Activated CD4-positive, alpha-beta memory T cell treated with anti-CD3 and anti-CD28 coated beads for 36 hours (primary cell): ENCODE measurements around the gene KRTAP10-2. TPM values are rescaled to one million over a fixed set of nuclear protein-coding genes. Genes with fewer than 3 reads are reported as not detected.

Source experiments
- CTCF ChIA-PET: fragments of 350-600 bp; sonication (Branson Sonifier 250); formaldehyde crosslinking; loops from one replicate; lab custom pipeline; 2021; ENCODE audit warnings: antibody characterized with exemption, inconsistent platforms; lab: Charles Lee
- POLR2A ChIA-PET: fragments of 350-600 bp; sonication (Branson Sonifier 250); formaldehyde crosslinking; loops from one replicate; lab custom pipeline; 2021; ENCODE audit warnings: antibody characterized with exemption; lab: Charles Lee
- DNase-seq: peaks from one replicate; pipeline ENCODE4 v3.0.0-alpha.2; 2020
- H3K27ac Mint-ChIP-seq: one replicate; pipeline ENCODE4 v1.8.0; 2021; ENCODE audit warnings: mixed read lengths
- H3K27me3 Mint-ChIP-seq: one replicate; pipeline ENCODE4 v1.8.0; 2021; ENCODE audit warnings: mixed read lengths
- H3K36me3 Mint-ChIP-seq: one replicate; pipeline ENCODE4 v1.8.0; 2021; ENCODE audit warnings: mixed read lengths
- H3K4me1 Mint-ChIP-seq: one replicate; pipeline ENCODE4 v1.8.0; 2021; ENCODE audit warnings: low read depth, mixed read lengths
- H3K4me3 Mint-ChIP-seq: one replicate; pipeline ENCODE4 v1.8.0; 2021; ENCODE audit warnings: mild to moderate bottlenecking, mixed read lengths
- H3K9me3 Mint-ChIP-seq: one replicate; pipeline ENCODE4 v1.8.0; 2021; ENCODE audit warnings: mixed read lengths
- intact Hi-C: fragments of 100-400 bp; cut with micrococcal nuclease; formaldehyde crosslinking; loops from one replicate; pipeline ENCODE4 v1.15.1; 2023
- total RNA-seq, 2 experiments: library from RNA; stranded (reverse); gene quantifications; one replicate each; pipeline ENCODE4 v1.2.3, GENCODE V29; 2021

KRTAP10-2 gene
- total RNA-seq, 2 experiments from 2014 or later = not detected

GRCh38 chr21:44530221-44530902, 20.9 kb downstream of the KRTAP10-2 start:
- no peaks in the 10 kb centered on the region for H3K27me3 Mint-ChIP-seq
- intact Hi-C loops = no loop called here
- H3K4me1 Mint-ChIP-seq = no peaks in the 10 kb centered on the region
- ChIA-PET CTCF (no interaction called here), POLR2A (no interaction called here)
- no peaks in the 10 kb centered on the region for H3K36me3 Mint-ChIP-seq
- H3K9me3 Mint-ChIP-seq = no peaks in the 10 kb centered on the region
- DNase-seq = no peak
- no peak overlapping the region for H3K4me3 Mint-ChIP-seq
- no peak overlapping the region for H3K27ac Mint-ChIP-seq

- H3K27ac Mint-ChIP-seq = no peak overlapping the region
- DNase-seq = no peak
- no peaks in the 10 kb centered on the region for H3K9me3 Mint-ChIP-seq
- H3K36me3 Mint-ChIP-seq = no peaks in the 10 kb centered on the region
- intact Hi-C loops = no loop called here
- no peaks in the 10 kb centered on the region for H3K4me1 Mint-ChIP-seq
- ChIA-PET POLR2A (no interaction called here), CTCF (no interaction called here)
- no peak overlapping the region for H3K4me3 Mint-ChIP-seq
- no peaks in the 10 kb centered on the region for H3K27me3 Mint-ChIP-seq
These were observed 21.7 kb downstream of the KRTAP10-2 start for GRCh38 chr21:44529503-44530125.

- intact Hi-C loops = no loop called here
- Mint-ChIP-seq H3K4me3 (no peak overlapping the region), H3K27ac (no peak overlapping the region), H3K27me3 (no peaks in the 10 kb centered on the region), H3K36me3 (no peaks in the 10 kb centered on the region), H3K9me3 (no peaks in the 10 kb centered on the region), H3K4me1 (no peaks in the 10 kb centered on the region)
- ChIA-PET POLR2A (no interaction called here), CTCF (no interaction called here)
- DNase-seq = no peak
These were observed 22.3 kb downstream of the KRTAP10-2 start for GRCh38 chr21:44529011-44529421.

- CTCF ChIA-PET = no interaction called here
- Mint-ChIP-seq H3K27ac (no peak overlapping the region), H3K4me3 (no peak overlapping the region)
These were observed 22.7 kb downstream of the KRTAP10-2 start for GRCh38 chr21:44528634-44528995.

GRCh38 chr21:44527983-44528633, 23.2 kb downstream of the KRTAP10-2 start:
- Mint-ChIP-seq H3K36me3 (no peaks in the 10 kb centered on the region), H3K27ac (no peak overlapping the region), H3K27me3 (no peaks in the 10 kb centered on the region), H3K4me3 (no peak overlapping the region), H3K4me1 (no peaks in the 10 kb centered on the region), H3K9me3 (no peaks in the 10 kb centered on the region)
- DNase-seq = no peak
- ChIA-PET POLR2A (no interaction called here), CTCF (no interaction called here)
- intact Hi-C loops = no loop called here

More at GRCh38 chr21:44528634-44528995, 22.7 kb downstream of the KRTAP10-2 start:
- Mint-ChIP-seq H3K27me3 (no peaks in the 10 kb centered on the region), H3K36me3 (no peaks in the 10 kb centered on the region), H3K4me1 (no peaks in the 10 kb centered on the region), H3K9me3 (no peaks in the 10 kb centered on the region)
- POLR2A ChIA-PET = no interaction called here
- DNase-seq = no peak
- intact Hi-C loops = no loop called here

GRCh38 chr21:44527156-44527982, 23.9 kb downstream of the KRTAP10-2 start:
- no peak overlapping the region for H3K27ac Mint-ChIP-seq
- no peaks in the 10 kb centered on the region for H3K4me1 Mint-ChIP-seq
- no peaks in the 10 kb centered on the region for H3K36me3 Mint-ChIP-seq
- ChIA-PET POLR2A (no interaction called here), CTCF (no interaction called here)
- no peaks in the 10 kb centered on the region for H3K9me3 Mint-ChIP-seq
- H3K4me3 Mint-ChIP-seq = no peak overlapping the region
- no peak for DNase-seq
- intact Hi-C loops = no loop called here
- H3K27me3 Mint-ChIP-seq = no peaks in the 10 kb centered on the region

- H3K27me3 Mint-ChIP-seq = no peaks in the 10 kb centered on the region
- H3K4me3 Mint-ChIP-seq = no peak overlapping the region
- no peak for DNase-seq
- no peaks in the 10 kb centered on the region for H3K36me3 Mint-ChIP-seq
- H3K4me1 Mint-ChIP-seq = no peaks in the 10 kb centered on the region
- ChIA-PET CTCF (no interaction called here), POLR2A (no interaction called here)
- no peak overlapping the region for H3K27ac Mint-ChIP-seq
- intact Hi-C loops = no loop called here
- no peaks in the 10 kb centered on the region for H3K9me3 Mint-ChIP-seq
These were observed 25.0 kb downstream of the KRTAP10-2 start for GRCh38 chr21:44526096-44526997.

GRCh38 chr21:44525391-44526095, 25.8 kb downstream of the KRTAP10-2 start:
- ChIA-PET CTCF (no interaction called here), POLR2A (no interaction called here)
- Mint-ChIP-seq H3K4me1 (no peaks in the 10 kb centered on the region), H3K27ac (no peak overlapping the region), H3K9me3 (no peaks in the 10 kb centered on the region), H3K4me3 (no peak overlapping the region), H3K27me3 (no peaks in the 10 kb centered on the region), H3K36me3 (no peaks in the 10 kb centered on the region)
- intact Hi-C loops = no loop called here
- peak; percentile 2 for DNase-seq

GRCh38 chr21:44524414-44525371, 26.6 kb downstream of the KRTAP10-2 start:
- Mint-ChIP-seq H3K27me3 (no peaks in the 10 kb centered on the region), H3K27ac (no peak overlapping the region), H3K36me3 (no peaks in the 10 kb centered on the region), H3K9me3 (no peaks in the 10 kb centered on the region), H3K4me1 (no peaks in the 10 kb centered on the region), H3K4me3 (no peak overlapping the region)
- intact Hi-C loops = no loop called here
- ChIA-PET CTCF (interaction anchor here (0.7 kb wide), 1 partner anchor 257 kb away, joined by 4 read pairs; no protein-coding TSS in a partner anchor), POLR2A (no interaction called here)
- peak; percentile 10 for DNase-seq

- Mint-ChIP-seq H3K9me3 (no peaks in the 10 kb centered on the region), H3K4me1 (no peaks in the 10 kb centered on the region), H3K27me3 (no peaks in the 10 kb centered on the region), H3K27ac (no peak overlapping the region), H3K4me3 (no peak overlapping the region), H3K36me3 (no peaks in the 10 kb centered on the region)
- intact Hi-C loops = no loop called here
- no peak for DNase-seq
- ChIA-PET CTCF (interaction anchor here (0.7 kb wide), 1 partner anchor 258 kb away, joined by 4 read pairs; no protein-coding TSS in a partner anchor), POLR2A (no interaction called here)
These were observed 27.5 kb downstream of the KRTAP10-2 start for GRCh38 chr21:44523567-44524413.
